WTC11 (cell line): ENCODE data around the gene TNRC6C.

Experiments
- ATF3 ChIP-seq: sonication (generic); formaldehyde crosslinking; conservative IDR thresholded peaks from 2 replicates; pipeline ENCODE4 v1.8.1; 2022; ENCODE audit warnings: mild to moderate bottlenecking, missing genetic modification reagents
- CTCF ChIP-seq: fragments of 200-600 bp; IDR thresholded peaks from 2 replicates; pipeline ENCODE4 v1.8.0; 2022; ENCODE audit warnings: antibody characterized with exemption
- E2F1 ChIP-seq: sonication (generic); formaldehyde crosslinking; IDR thresholded peaks from 2 replicates; pipeline ENCODE4 v1.8.0; 2022; ENCODE audit warnings: mild to moderate bottlenecking, missing genetic modification reagents
- E2F5 ChIP-seq: sonication (generic); formaldehyde crosslinking; IDR thresholded peaks from 2 replicates; pipeline ENCODE4 v1.8.1; 2022; ENCODE audit warnings: mild to moderate bottlenecking, moderate library complexity, missing genetic modification reagents
- FOXP1 ChIP-seq: sonication (generic); formaldehyde crosslinking; IDR thresholded peaks from 2 replicates; pipeline ENCODE4 v1.8.0; 2022; ENCODE audit warnings: missing genetic modification reagents, mild to moderate bottlenecking, moderate library complexity, borderline replicate concordance
- FOXP4 ChIP-seq: sonication (generic); formaldehyde crosslinking; IDR thresholded peaks from 2 replicates; pipeline ENCODE4 v1.8.0; 2022; ENCODE audit warnings: mild to moderate bottlenecking, missing genetic modification reagents
- GRHL2 ChIP-seq: fragments of 250-450 bp; sonication (Bioruptor Pico); IDR thresholded peaks from 2 replicates; pipeline ENCODE4 v1.8.0; 2022; ENCODE audit warnings: mild to moderate bottlenecking, moderate library complexity; ENCODE audit not compliant: insufficient replicate concordance, severe bottlenecking
- NR1H2 ChIP-seq: sonication (generic); formaldehyde crosslinking; IDR thresholded peaks from 2 replicates; pipeline ENCODE4 v1.9.0; 2021; ENCODE audit warnings: mild to moderate bottlenecking, moderate library complexity, missing genetic modification reagents
- NR2C2 ChIP-seq: sonication (generic); formaldehyde crosslinking; IDR thresholded peaks from 2 replicates; pipeline ENCODE4 v1.8.0; 2022; ENCODE audit warnings: mild to moderate bottlenecking, missing genetic modification reagents
- TEAD4 ChIP-seq: sonication (generic); formaldehyde crosslinking; IDR thresholded peaks from 2 replicates; pipeline ENCODE4 v1.8.0; 2022; ENCODE audit warnings: mild to moderate bottlenecking, missing genetic modification reagents
- ZNF121 ChIP-seq: sonication (generic); formaldehyde crosslinking; IDR thresholded peaks from 2 replicates; pipeline ENCODE4 v1.8.0; 2023; ENCODE audit warnings: missing genetic modification reagents

- TF ChIP-seq CTCF = peak; percentile 70; the same call in 1 of the 2 replicates
- TF ChIP-seq NR2C2 (CRISPR knock-in tag) = no peak
- no peak for TF ChIP-seq ZNF121 (CRISPR knock-in tag)
- no peak for TF ChIP-seq TEAD4
- TF ChIP-seq E2F1 = no peak
- TF ChIP-seq ATF3 (CRISPR knock-in tag) = no peak
- TF ChIP-seq FOXP4 (CRISPR knock-in tag) = no peak
- TF ChIP-seq GRHL2 (CRISPR knock-in tag) = no peak
- TF ChIP-seq E2F5 = no peak
- no peak for TF ChIP-seq NR1H2 (CRISPR knock-in tag)
- TF ChIP-seq FOXP1 = no peak
These were observed 179.1 kb downstream of the TNRC6C start for GRCh38 chr17:78137392-78138203.
